ENCODE results near the gene THOC6.
"Not testable (repeated sequence)": the region's sequence is repeated elsewhere in the genome, so short reads cannot be mapped to it uniquely, and the experiment has no call there.

THOC6 gene

GRCh38 chr16:3030222-3031212 lies 6.7 kb downstream of the THOC6 start:
- no peak for DNase-seq (ENCODE audit: low read depth in 2 of 2)

- no peak for DNase-seq (ENCODE audit: low read depth in 2 of 2)
Measured at GRCh38 chr16:3032624-3033023, 8.8 kb downstream of the THOC6 start.

DNA sequence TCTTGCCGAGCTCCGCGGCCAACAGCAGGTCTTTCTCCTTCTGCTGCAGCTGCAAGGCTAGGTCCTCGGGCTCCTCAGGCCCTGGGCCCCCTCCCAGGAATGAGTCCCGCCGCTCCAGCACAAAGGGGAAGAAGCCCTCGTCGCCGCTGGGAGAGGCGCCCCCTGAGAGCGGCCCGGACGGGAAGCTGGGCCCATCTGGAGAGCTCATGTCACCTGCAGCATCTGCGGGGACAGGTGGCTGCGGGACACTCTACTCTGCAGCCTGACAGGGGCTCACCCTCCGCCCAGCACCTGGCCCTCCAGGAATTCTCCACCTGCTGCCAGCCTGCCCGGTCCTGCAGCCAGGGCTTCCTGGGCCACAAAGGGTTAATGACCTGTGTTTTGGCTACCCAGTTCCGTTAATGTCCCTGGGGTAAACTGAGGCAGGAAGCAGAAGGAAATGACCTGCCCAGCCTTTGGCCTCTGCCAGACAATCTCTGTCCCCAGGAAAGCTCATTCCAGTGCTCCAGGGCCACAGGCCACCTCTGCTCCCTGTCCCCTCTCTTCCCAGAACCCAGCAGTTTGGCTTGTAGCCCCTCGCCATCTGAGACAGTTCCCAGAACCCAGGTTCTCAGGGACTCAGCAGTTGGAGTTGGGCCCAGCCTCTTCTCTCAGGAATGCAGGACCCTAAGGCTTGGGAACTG lies 11.6 kb downstream of the THOC6 start:
- no peak for DNase-seq (ENCODE audit: low read depth in 2 of 2)

- no peak for DNase-seq (ENCODE audit: low read depth in 2 of 2)
Measured at GRCh38 chr16:3035972-3036725, 12.3 kb downstream of the THOC6 start.

DNA sequence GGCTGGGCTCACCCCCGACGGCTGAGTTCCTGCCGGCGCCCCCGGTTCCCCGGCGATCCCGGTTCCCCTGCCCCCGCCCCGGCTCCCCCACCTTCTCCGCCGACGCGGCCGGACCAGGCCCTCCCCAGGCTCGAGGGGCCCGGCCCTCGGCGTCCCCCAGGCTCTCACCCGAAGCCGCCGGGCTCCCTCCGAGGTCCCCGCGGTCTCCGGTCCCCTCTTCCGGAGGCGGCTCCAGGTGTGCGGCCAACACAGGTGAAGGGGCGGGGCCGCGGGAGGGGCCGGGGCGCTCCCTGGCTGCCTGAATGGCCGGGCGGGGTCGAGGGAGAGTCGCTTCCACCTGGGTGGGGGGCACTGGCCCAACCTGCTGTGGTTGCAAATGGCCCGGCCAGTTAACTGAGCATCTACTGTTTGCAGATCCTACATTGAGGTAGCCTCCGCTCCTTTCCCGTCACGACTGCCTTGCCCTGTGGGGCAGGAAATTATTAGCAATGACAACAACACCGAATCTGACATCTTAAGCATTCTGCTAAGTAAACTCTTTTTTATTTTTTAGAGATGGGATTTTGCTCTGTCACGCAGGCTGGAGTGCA lies 13.0 kb downstream of the THOC6 start, which contains the start of gene BICDL2:
Gene BICDL2, minus strand, starts transcription at position 219 of the 590 bp plus-strand sequence. CDS start 1,448 bp downstream, outside the sequence.
- DNase-seq (ENCODE audit: low read depth in 2 of 2) = no peak

DNA sequence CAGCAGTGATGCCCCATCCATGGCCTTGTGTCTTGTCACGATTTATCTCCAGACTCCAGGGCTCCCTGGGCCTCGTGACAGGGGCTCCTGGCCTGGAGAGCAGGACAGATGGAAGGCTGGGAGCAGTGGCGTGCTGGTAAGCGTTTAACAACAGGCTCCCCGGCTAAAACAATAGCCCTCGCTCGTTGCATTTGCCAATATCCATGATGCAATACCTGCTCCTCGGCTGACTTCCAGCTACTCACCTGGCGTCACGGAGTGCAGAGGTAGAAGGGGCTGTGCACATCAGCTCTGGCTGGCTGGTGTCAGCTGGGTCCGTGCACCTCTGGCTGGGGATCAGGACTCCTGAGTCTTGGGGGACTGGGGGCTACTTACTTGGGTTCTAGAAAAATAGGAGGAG lies 14.4 kb downstream of the THOC6 start:
- DNase-seq (ENCODE audit: low read depth in 2 of 2) = no peak

DNA sequence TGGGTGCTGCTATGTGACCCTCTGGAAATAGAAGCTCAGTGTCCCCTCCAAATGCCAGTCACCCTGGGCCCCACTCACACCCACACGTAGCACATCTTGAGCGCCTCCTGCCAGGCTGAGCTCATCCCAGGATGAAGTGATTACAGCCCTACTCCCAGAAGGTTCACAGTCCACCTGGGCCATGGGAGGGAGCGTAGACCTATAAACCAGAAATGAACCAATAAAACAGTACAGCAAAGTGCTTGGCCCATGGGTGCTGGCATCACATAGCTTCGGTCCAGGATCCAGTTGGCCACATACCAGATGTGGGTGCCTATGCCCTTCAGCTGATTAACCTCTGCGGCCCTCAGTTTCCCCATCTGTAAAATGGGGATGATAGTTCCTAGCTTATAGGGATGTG lies 15.1 kb downstream of the THOC6 start:
- no peak for DNase-seq (ENCODE audit: low read depth in 2 of 2)

DNA sequence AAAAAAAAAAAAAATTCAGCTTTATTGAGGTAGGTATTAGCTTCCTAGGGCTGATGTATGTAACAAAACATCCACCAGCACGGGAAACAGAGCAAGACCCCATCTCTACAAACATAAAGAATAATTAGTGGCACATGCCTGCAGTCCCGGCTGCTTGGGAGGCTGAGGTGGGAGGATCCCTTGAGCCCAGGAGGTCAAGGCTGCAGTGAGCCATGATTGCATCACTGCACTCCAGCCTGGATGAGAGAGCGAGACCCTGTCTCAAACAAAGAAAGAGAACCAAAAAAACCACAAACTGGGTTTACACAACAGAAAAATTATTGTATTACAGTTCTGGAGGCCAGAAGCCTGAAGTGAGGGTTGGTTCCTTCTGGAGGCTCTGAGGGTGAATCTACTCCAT lies 18.5 kb downstream of the THOC6 start:
- DNase-seq (ENCODE audit: low read depth in 2 of 2) = no peak

GRCh38 chr16:3044708-3045107 lies 20.9 kb downstream of the THOC6 start:
- no peak for DNase-seq (ENCODE audit: low read depth in 2 of 2)

GRCh38 chr16:3045758-3046640 lies 22.2 kb downstream of the THOC6 start, which contains the start of gene MMP25:
Gene MMP25 (plus strand): TSS chr16:3046561. CDS start chr16:3046918, 357 bp downstream.
- DNase-seq (ENCODE audit: low read depth in 2 of 2) = no peak

GRCh38 chr16:3046641-3047386 lies 23.0 kb downstream of the THOC6 start:
- no peak for DNase-seq (ENCODE audit: low read depth in 2 of 2)

GRCh38 chr16:3047387-3047720 lies 23.5 kb downstream of the THOC6 start:
- no peak for DNase-seq (ENCODE audit: low read depth in 2 of 2)

GRCh38 chr16:3049921-3050481 lies 26.2 kb downstream of the THOC6 start:
- no peak for DNase-seq (ENCODE audit: low read depth in 2 of 2)

DNA sequence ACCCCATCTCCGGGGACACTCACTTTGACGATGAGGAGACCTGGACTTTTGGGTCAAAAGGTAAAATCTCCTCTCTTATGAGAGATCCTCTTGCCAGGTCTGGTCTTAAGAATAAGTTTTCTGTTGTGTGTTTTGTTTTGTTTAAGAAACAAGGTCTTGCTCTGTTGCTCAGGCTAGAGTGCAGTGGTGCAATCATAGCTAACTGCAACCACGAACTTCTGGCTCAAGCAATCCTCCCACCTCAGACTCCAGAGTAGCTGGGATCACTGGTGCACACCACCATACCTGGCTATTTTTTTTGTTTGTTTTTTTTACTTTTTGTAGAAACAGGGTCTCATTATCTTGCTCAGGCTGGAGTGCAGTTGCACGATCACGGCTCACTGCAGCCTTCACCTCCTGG lies 26.7 kb downstream of the THOC6 start:
- no peak for DNase-seq (ENCODE audit: low read depth in 2 of 2)

DNA sequence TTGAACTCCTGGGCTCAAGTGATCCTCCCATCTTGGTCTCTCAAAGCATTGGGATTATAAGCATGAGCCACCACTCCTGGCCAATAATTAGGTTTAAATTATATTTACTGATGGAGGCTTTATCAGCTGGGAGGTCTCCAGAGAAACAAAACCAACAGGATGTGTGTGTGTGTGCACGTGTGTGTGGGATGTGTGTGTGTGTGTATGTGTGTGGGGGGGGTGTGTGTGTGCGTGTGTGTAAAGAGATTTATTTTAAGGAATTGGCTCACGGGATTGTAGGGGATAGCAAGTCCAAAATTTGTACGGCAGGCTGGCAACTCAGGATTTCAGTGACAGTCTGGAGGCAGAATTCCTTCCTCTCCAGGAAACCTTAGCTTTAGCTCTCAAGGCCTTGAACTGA lies 27.2 kb downstream of the THOC6 start:
- no peak for DNase-seq (ENCODE audit: low read depth in 2 of 2)

- no peak for DNase-seq (ENCODE audit: low read depth in 2 of 2)
Measured at GRCh38 chr16:3051494-3051893, 27.7 kb downstream of the THOC6 start.

GRCh38 chr16:3052571-3053329 lies 28.9 kb downstream of the THOC6 start:
- DNase-seq (ENCODE audit: low read depth in 2 of 2) = not testable (repeated sequence)

DNA sequence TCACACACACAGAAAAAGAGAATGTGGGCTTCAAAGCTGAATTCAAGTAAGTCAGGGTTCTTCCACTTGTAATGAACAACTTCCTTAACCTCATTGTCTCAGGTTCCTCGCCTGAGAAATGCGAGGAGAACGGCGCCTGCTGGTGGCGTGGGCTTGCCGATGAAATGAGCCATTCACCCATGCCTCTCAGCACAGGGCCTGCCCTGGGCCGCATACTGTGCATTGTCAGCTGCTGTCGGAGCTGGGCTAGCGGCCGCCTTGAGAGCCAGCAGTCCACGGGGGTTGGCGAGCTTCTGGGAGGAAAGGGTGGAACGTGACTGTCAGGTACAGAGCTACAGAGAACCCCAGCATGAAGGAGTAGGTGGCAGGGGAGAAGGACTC lies 29.5 kb downstream of the THOC6 start:
- DNase-seq (ENCODE audit: low read depth in 2 of 2) = not testable (repeated sequence)

Data from stimulated activated CD8-positive, alpha-beta memory T cell treated with anti-CD3 and anti-CD28 coated beads, Interleukin-7, amount 100 ng/mL, for 4 hours (primary cell).